Endothelial cell (in vitro differentiated cells): Measurements from ENCODE around the gene ARHGEF17. TPM values are rescaled to one million over a fixed set of nuclear protein-coding genes. Genes with fewer than 3 reads are reported as not detected.

Source experiments
- DNase-seq: peaks from one replicate; pipeline ENCODE4 v3.0.0; 2021; ENCODE audit warnings: low spot score
- H3K27ac Mint-ChIP-seq: one replicate; pipeline ENCODE4 v1.8.0; 2021; ENCODE audit warnings: mixed read lengths, inconsistent platforms; ENCODE audit not compliant: unreplicated experiment
- H3K27me3 Mint-ChIP-seq: one replicate; pipeline ENCODE4 v1.8.0; 2021; ENCODE audit warnings: mild to moderate bottlenecking, moderate library complexity, mixed read lengths, inconsistent platforms; ENCODE audit not compliant: unreplicated experiment
- H3K36me3 Mint-ChIP-seq: one replicate; pipeline ENCODE4 v1.8.0; 2021; ENCODE audit warnings: mild to moderate bottlenecking, low read depth, mixed read lengths, inconsistent platforms; ENCODE audit not compliant: unreplicated experiment
- H3K4me1 Mint-ChIP-seq: one replicate; pipeline ENCODE4 v1.8.0; 2021; ENCODE audit warnings: mild to moderate bottlenecking, mixed read lengths, inconsistent platforms; ENCODE audit not compliant: unreplicated experiment
- H3K4me3 Mint-ChIP-seq: one replicate; pipeline ENCODE4 v1.8.0; 2021; ENCODE audit warnings: mild to moderate bottlenecking, mixed read lengths, inconsistent platforms; ENCODE audit not compliant: unreplicated experiment
- H3K9me3 Mint-ChIP-seq: one replicate; pipeline ENCODE4 v1.8.0; 2021; ENCODE audit warnings: mixed read lengths, inconsistent platforms; ENCODE audit not compliant: unreplicated experiment
- total RNA-seq: library from RNA; stranded (reverse); fragmentation: NEBNext Ultra II Directional; extraction: Animal tissue kit (Norgen Biotek cat#: 25700); gene quantifications from one replicate; pipeline ENCODE4 v1.2.1, GENCODE V29; 2021; ENCODE audit not compliant: unreplicated experiment
- TF ChIP-seq, protein P1 (sequence below): fragments of 200-600 bp; sonication (generic); IDR thresholded peaks from one replicate; pipeline ENCODE4 v1.5.0; 2021; ENCODE audit warnings: antibody characterized with exemption; ENCODE audit not compliant: unreplicated experiment

The ARHGEF17 gene
- total RNA-seq, 1 donor from 2014 or later, result 93.3 TPM

GRCh38 chr11:73318501-73319011 is 10.5 kb downstream of the ARHGEF17 start:
- H3K27me3 Mint-ChIP-seq, result peaks cover 10% of the 10 kb centered on the region
- H3K4me1 Mint-ChIP-seq, result peaks cover 57% of the 10 kb centered on the region
- H3K9me3 Mint-ChIP-seq, result no peaks in the 10 kb centered on the region
- no peak for DNase-seq
- TF ChIP-seq, protein P1, sequence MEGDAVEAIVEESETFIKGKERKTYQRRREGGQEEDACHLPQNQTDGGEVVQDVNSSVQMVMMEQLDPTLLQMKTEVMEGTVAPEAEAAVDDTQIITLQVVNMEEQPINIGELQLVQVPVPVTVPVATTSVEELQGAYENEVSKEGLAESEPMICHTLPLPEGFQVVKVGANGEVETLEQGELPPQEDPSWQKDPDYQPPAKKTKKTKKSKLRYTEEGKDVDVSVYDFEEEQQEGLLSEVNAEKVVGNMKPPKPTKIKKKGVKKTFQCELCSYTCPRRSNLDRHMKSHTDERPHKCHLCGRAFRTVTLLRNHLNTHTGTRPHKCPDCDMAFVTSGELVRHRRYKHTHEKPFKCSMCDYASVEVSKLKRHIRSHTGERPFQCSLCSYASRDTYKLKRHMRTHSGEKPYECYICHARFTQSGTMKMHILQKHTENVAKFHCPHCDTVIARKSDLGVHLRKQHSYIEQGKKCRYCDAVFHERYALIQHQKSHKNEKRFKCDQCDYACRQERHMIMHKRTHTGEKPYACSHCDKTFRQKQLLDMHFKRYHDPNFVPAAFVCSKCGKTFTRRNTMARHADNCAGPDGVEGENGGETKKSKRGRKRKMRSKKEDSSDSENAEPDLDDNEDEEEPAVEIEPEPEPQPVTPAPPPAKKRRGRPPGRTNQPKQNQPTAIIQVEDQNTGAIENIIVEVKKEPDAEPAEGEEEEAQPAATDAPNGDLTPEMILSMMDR, result no peak
- no peak overlapping the region for H3K4me3 Mint-ChIP-seq
- no peak overlapping the region for H3K27ac Mint-ChIP-seq
- peaks cover 28% of the 10 kb centered on the region for H3K36me3 Mint-ChIP-seq

GRCh38 chr11:73320763-73321603 is 12.9 kb downstream of the ARHGEF17 start:
- Mint-ChIP-seq H3K9me3 (no peaks in the 10 kb centered on the region), H3K4me1 (peaks cover 63% of the 10 kb centered on the region), H3K36me3 (peaks cover 38% of the 10 kb centered on the region), H3K27me3 (peaks cover 15% of the 10 kb centered on the region), H3K27ac (peak overlapping the region; percentile 99), H3K4me3 (peak overlapping the region; percentile 51)
- TF ChIP-seq, protein P1, result no peak
- DNase-seq, result no peak

DNA sequence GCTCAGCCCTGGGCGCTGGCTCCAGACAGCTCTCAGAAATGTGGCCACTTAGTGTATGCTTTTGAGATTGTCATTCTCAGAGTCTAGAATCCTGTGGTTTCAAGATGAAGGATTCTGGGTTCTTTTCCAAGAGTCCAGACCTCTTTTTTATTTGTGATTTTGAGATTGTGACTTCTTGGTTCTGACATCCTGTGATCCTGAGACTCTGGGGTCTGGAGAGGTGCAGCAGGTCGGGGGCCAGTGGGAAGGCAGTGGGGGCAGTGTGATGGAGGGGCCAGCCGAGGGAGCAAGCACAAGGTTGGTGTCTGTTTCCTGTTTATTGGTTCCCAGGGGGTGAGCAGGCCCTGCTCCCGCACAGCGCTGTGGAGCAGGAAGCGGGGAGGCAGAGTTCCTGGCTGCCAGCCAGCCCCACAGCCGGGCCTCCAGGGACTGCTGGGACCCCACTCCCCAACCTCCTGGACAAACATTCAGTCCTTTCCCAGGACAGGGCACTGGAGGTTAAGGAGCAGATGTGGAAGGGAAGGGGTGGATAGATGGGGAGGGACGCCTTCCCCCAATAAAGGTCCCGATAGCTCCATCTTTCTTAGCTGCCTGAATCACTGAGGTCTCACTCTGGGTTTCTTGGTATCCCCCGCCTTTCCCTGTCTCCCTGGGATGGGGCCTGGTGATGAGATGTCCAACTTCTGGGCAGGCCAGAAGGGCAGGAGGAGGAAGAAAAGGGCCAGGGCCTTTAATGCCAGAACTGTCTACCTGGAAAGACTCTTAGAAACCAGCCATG is 13.7 kb downstream of the ARHGEF17 start:
- Mint-ChIP-seq H3K9me3 (no peaks in the 10 kb centered on the region), H3K36me3 (peaks cover 30% of the 10 kb centered on the region), H3K4me3 (peak overlapping the region; percentile 67), H3K27me3 (peaks cover 15% of the 10 kb centered on the region), H3K4me1 (peaks cover 57% of the 10 kb centered on the region), H3K27ac (peak overlapping the region; percentile 99)
- TF ChIP-seq, protein P1, result no peak
- peak; percentile 65 for DNase-seq

DNA sequence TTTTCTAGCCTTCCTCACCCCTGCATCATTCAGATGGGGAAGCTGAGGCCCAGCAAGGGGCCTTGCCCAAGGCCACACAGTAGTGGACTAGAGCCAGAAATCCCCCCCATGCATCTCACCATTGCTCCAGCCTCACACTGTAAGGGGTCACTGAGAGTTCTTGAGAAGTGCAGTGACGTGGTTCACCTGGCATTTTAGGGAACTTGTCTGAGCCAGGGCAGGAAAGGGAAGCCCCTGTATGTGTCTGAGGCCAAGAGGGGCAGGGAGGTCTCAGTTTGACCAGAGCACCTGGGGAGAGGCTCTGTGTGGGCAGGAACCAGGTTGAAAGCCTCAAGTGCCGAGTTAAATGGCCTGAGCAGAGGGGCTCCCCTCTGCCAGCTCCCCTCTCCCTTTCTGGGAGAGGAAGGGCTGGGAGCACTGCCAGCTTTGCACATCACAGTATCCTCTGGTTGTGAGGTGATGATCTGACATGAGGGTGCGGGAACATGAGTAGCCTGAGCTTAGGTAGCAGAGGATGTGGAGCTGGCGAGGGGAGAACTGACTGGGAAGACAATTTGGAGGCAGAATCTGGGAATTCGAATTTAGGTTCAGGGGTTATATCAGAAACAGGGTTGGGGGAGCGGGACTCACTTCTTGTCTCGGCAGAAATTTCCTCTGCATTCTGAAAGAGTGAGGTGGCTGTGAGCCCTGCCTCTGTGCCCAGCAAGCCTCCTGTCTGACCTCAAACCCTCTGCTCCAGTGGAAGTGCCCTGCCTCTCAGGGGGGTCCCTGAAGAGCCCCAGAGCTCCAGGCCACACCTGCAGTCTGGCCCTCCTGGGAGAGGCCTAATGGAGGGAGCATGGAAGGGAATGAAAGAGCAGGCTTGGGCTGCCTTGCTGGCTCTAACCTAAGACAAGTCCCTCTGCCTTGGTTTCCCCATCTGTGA is 14.6 kb downstream of the ARHGEF17 start:
- Mint-ChIP-seq H3K27ac (peak overlapping the region; percentile 99), H3K27me3 (peaks cover 16% of the 10 kb centered on the region), H3K36me3 (peaks cover 30% of the 10 kb centered on the region), H3K4me3 (peak overlapping the region; percentile 73), H3K4me1 (peaks cover 57% of the 10 kb centered on the region), H3K9me3 (no peaks in the 10 kb centered on the region)
- no peak for DNase-seq
- TF ChIP-seq, protein P1, result no peak
